NCI-H2196 treated with DMSO at 0.1 percent for 48 hours (cell line): ENCODE measurements around the gene MED26.
"Not testable (repeated sequence)": the region's sequence is repeated elsewhere in the genome, so short reads cannot be mapped to it uniquely, and the experiment has no call there.

Source experiments
- DNase-seq: peaks from one replicate; lab custom pipeline; 2025; ENCODE audit not compliant: unreplicated experiment; lab: John Stamatoyannopoulos, UW

The MED26 gene

GRCh38 chr19:16543734-16544133 is 84.3 kb downstream of the MED26 start:
- DNase-seq: not testable (repeated sequence)

DNA sequence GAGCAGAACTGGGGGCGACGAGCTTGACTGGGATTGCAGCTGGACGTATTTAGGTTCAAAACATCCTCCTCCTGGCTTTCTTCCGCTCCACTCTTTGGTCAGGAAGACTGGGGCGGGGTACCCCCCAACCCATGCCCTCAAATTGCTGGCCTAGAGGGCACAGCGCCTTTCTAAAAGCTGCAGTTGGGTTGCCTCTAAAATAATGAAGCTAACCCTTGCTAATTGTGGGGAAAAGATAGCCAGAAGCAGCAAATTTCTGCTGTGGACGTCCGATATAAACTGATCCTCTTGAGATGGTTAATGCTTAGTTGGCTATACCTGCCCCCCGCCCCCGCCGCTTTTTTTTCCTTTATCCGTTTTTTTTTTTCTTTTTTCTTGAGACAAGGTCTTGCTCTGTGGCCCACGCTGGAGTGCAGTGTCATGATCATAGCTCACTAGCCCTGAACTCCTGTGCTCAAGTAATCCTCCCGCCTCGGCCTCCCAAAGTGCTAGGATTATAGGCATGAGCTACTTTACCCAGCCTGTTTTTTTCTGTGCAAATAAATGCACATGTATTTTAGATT is 85.0 kb downstream of the MED26 start:
- no peak for DNase-seq

- peak; percentile 90 for DNase-seq
These were observed 85.7 kb downstream of the MED26 start, which contains the start of gene CHERP for GRCh38 chr19:16542045-16542909. Gene CHERP (minus strand): TSS chr19:16542437. CDS start chr19:16542378, 59 bp downstream.

GRCh38 chr19:16541526-16542044 is 86.4 kb downstream of the MED26 start:
- no peak for DNase-seq

- no peak for DNase-seq
These were observed 87.1 kb downstream of the MED26 start for GRCh38 chr19:16540948-16541347.

DNA sequence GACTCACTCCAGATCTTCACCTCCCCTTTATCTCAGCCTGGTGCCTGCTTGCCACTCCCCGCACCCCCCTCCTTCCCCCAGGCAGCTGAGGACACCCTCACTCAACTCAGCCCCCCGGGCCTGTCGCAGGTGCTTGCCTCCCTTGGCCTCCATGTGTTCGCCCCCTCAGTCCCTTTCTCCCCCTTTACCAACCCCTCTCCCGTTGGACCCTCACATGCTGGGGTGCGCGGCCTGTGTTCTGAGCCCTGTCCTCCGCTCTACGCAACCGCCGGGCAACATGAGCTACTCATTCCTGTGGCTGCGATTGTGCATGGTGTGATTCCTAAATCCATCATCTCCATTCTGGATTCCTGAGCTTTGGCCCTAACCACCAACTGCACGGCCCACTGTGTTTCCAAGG is 90.9 kb downstream of the MED26 start:
- DNase-seq: no peak

DNA sequence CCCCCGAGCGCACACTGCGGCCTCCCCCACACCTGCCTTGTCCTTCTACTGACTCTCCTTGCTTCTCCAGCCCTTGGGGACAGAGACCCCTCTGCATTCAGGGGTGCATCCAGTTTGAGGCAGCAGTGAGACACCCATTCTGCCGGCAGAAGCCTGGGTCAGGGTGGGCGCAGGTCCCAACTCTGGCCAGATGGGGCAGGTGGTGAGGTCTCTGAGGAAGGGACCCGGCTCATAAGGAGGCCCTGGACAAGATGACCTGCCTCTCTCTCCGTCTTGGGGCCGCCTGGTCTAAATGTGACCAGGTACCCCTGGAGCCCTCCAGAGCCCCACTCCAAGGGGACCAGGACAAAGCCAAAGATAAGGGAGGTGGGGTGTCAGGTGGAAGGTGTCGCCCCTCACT is 91.9 kb downstream of the MED26 start:
- DNase-seq: no peak

GRCh38 chr19:16535381-16535780 is 92.6 kb downstream of the MED26 start:
- DNase-seq: no peak

DNA sequence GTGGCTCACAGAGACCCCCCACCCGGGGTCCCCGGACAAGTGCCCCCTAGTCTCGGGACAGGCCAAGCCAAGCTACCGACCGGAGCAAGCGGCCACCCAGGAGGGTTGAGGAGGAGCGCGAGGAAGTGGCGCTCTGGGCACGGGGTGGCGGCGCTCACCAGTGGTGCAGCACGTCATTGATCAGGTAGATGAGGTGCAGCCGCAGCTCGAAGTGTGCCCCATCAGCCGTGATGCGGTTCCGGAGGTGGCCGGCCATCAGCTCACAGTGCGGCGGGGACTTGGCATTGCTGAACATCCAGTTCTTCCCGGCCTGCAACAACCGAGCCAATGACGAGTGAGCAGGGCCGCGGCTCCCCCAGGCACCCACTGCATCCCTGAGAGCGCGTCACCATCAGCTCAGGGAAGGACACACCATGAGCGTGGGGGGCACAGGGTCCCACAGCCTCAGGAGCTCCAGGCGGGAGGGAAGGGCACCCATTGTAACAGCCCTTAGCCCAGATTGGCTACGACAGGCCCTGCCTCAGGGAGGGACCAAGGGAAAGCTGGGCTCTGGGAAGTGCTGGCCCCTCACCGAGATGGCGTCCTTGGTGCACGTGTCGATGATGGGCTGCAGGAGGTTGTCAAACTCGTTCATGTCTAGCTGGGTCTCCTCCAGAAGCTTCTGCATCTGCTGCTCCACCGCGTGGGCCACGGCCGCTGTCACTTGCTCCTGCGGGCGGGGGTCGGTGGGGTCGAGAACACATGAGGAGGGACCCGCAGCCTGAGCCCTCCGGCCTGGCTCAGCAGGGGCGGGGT is 95.4 kb downstream of the MED26 start:
- no peak for DNase-seq

GRCh38 chr19:16531380-16531669 is 96.7 kb downstream of the MED26 start:
- no peak for DNase-seq

- no peak for DNase-seq
These were observed 97.2 kb downstream of the MED26 start for GRCh38 chr19:16530540-16531379.

DNA sequence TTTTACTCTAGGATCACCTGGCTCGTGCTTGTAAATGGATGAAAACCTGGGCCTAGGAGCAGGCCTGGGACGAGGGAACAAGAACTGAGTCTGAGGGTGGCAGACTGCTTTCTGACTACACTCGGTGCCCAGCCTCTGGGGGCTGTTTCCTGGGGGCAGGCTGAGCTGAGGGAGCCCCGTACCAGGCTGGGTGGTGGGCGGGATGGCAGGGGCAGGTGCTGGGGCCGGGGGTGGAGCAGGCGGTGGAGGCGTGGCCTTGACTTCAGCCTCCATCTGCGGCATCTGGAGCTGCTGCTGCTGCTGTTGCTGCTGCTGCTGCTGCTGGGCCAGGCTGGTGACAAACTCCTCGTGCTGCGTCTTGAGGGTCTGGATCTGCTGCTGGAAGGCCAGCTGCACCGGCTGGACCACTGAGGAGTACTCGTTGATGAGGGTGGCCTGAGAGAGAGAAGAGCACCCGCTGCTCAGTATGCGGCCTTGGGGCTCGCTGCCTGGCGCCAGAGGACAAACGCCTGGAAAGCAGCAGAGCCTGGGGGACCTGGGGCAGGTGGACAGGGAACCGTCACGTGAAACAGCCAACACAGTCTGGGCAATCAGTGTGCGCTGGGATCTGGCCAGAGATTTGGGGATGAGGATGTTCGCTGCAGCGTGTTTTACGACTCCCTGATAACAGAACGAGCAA is 98.4 kb downstream of the MED26 start:
- DNase-seq: no peak

DNA sequence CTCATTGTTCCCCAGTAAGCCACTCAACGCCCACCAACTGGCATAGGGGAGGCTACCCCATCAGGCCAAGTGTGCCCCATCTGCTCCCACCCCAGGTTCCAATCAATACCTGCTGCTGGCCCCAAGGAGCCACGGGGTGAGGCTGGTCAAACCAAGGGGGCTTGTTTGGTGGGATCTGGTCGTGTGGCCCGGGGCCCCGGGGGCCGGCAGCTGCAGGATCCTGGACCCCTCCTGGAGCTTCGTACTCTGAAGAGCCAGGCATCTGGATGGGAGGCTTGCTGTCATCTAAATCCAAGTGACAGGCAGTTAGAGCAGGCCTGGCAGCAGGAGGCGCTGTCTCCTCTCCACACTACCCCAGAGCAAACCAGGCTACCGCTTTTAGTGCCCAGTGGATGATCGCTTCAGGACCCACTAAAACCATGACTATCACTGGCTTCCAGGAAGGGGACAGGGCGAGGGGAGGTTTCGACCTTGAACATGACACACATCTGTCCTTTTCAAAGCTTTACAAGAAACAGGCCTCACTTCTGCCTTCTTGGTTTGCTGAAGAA is 100.0 kb downstream of the MED26 start:
- DNase-seq: no peak

- DNase-seq: no peak
These were observed 100.6 kb downstream of the MED26 start for GRCh38 chr19:16527334-16527935.

- peak; percentile 32 for DNase-seq
These were observed 102.1 kb downstream of the MED26 start for GRCh38 chr19:16525751-16526481.

GRCh38 chr19:16524991-16525734 is 102.8 kb downstream of the MED26 start:
- DNase-seq: no peak
